ENCODE data around the gene DNAH11.
"Not testable (repeated sequence)": the region's sequence is repeated elsewhere in the genome, so short reads cannot be mapped to it uniquely, and the experiment has no call there.

The DNAH11 gene

GRCh38 chr7:21768279-21768678 lies 225.4 kb downstream of the DNAH11 start:
- DNase-seq: no peak

GRCh38 chr7:21771266-21771665 lies 228.4 kb downstream of the DNAH11 start:
- no peak for DNase-seq

GRCh38 chr7:21771906-21772610 lies 229.2 kb downstream of the DNAH11 start:
- peak in 9 of 56 donors; percentile 1 to 30 (median 11) for DNase-seq

- DNase-seq: no peak
Observed at GRCh38 chr7:21773326-21773725, 230.5 kb downstream of the DNAH11 start.

GRCh38 chr7:21777921-21778320 lies 235.1 kb downstream of the DNAH11 start:
- no peak for DNase-seq

GRCh38 chr7:21778953-21779352 lies 236.1 kb downstream of the DNAH11 start:
- DNase-seq: no peak

- DNase-seq: no peak
Observed at GRCh38 chr7:21782996-21783395, 240.2 kb downstream of the DNAH11 start.

- DNase-seq: no peak
Observed at GRCh38 chr7:21784989-21785388, 242.2 kb downstream of the DNAH11 start.

GRCh38 chr7:21805791-21806190 lies 263.0 kb downstream of the DNAH11 start:
- no peak for DNase-seq

GRCh38 chr7:21806388-21806787 lies 263.5 kb downstream of the DNAH11 start:
- DNase-seq: no peak

GRCh38 chr7:21819048-21819447 lies 276.2 kb downstream of the DNAH11 start:
- DNase-seq: peak in 3 of 56 donors; percentile 1 to 4 (median 4)

- DNase-seq: no peak
Observed at GRCh38 chr7:21828841-21829240, 286.0 kb downstream of the DNAH11 start.

GRCh38 chr7:21829731-21830130 lies 286.9 kb downstream of the DNAH11 start:
- no peak for DNase-seq

GRCh38 chr7:21844742-21845141 lies 301.9 kb downstream of the DNAH11 start:
- DNase-seq: no peak

GRCh38 chr7:21850531-21851285 lies 307.9 kb downstream of the DNAH11 start:
- no peak for DNase-seq

- no peak for DNase-seq
Observed at GRCh38 chr7:21851559-21851967, 308.7 kb downstream of the DNAH11 start.

- not testable (repeated sequence) for DNase-seq
Observed at GRCh38 chr7:21865631-21866204, 322.9 kb downstream of the DNAH11 start.

- no peak for DNase-seq
Observed at GRCh38 chr7:21866731-21867130, 323.9 kb downstream of the DNAH11 start.

GRCh38 chr7:21867226-21867625 lies 324.4 kb downstream of the DNAH11 start:
- no peak for DNase-seq

GRCh38 chr7:21867816-21868575 lies 325.2 kb downstream of the DNAH11 start:
- DNase-seq: no peak

- DNase-seq: no peak
Observed at GRCh38 chr7:21868576-21868850, 325.7 kb downstream of the DNAH11 start.

- DNase-seq: no peak
Observed at GRCh38 chr7:21869785-21870402, 327.1 kb downstream of the DNAH11 start.
